Retina (tissue), 1 donor: ENCODE data around the gene ANKRD36B.
"Not testable (repeated sequence)": the region's sequence is repeated elsewhere in the genome, so short reads cannot be mapped to it uniquely, and the experiment has no call there.

Experiments
- DNase-seq: peaks from one replicate; pipeline ENCODE4 v3.0.0-alpha.2; 2016

Gene ANKRD36B

GRCh38 chr2:97589598-97590510 is at the start of gene ANKRD36B:
Gene ANKRD36B, minus strand, starts transcription at chr2:97589877. Its CDS starts 192 bp downstream, at chr2:97589685.
- DNase-seq, result peak; percentile 89

- not testable (repeated sequence) for DNase-seq
These were observed 36.4 kb upstream of the ANKRD36B start for GRCh38 chr2:97626049-97626430.

DNA sequence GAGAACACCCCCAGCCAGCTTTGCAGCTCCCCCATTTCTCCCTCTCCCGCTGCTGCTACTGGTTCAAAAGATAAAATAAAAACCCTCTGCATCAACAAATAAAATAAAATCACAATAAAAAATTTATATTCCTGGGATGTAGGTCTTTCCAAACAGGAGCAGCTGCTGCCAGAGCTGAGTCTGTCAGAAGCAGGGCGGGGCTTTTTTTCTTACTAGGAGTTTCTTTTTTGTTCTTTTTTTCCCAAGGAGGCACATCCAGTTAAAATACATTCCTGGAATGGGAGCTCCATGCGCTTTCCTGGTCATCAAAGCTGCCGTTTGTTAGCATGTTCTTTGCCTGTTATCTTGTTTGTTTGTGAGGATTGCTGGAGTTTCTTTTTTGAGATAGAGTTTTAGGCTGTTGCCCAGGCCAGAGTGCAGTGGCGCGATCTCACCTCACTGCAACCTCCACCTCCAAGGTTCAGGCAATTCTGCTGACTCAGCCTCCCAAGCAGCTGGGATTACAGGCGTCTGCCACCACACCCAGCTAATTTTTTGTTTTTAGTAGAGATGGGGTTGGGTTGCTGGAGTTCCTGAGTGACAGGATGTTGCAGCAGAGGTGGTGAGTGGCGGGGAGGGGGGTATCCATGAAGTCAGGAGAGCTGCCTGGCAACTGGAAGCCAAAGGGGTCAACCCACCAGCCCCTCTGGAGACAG is 35.8 kb upstream of the ANKRD36B start:
- DNase-seq, result not testable (repeated sequence)

GRCh38 chr2:97622976-97623375 is 33.3 kb upstream of the ANKRD36B start:
- DNase-seq, result not testable (repeated sequence)

- not testable (repeated sequence) for DNase-seq
These were observed 30.8 kb upstream of the ANKRD36B start for GRCh38 chr2:97620492-97620891.

GRCh38 chr2:97618939-97619827 is 29.5 kb upstream of the ANKRD36B start:
- not testable (repeated sequence) for DNase-seq

GRCh38 chr2:97617911-97618310 is 28.2 kb upstream of the ANKRD36B start:
- no peak for DNase-seq

GRCh38 chr2:97615746-97616145 is 26.1 kb upstream of the ANKRD36B start:
- not testable (repeated sequence) for DNase-seq

DNA sequence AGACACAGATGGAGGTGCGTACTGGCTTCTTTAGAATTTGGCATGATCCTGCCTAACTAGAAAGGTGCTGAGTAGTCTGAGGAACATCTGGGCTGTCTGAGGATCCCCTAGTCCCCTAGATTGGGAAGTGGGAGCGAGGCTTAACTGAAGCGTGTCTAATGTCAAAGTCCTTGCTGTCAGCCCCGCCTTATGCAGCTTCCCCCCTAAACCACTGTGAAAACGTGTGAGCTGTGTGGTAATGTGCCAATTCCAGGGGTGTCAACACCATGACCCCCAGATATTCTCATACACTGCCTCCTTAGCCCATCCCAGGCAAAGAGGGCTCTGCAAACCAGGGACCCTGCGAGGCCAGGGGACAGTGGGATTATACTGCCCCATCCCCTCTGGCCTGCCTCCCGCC is 22.2 kb upstream of the ANKRD36B start:
- DNase-seq, result not testable (repeated sequence)

- DNase-seq, result not testable (repeated sequence)
These were observed 19.1 kb upstream of the ANKRD36B start for GRCh38 chr2:97608745-97609144.

DNA sequence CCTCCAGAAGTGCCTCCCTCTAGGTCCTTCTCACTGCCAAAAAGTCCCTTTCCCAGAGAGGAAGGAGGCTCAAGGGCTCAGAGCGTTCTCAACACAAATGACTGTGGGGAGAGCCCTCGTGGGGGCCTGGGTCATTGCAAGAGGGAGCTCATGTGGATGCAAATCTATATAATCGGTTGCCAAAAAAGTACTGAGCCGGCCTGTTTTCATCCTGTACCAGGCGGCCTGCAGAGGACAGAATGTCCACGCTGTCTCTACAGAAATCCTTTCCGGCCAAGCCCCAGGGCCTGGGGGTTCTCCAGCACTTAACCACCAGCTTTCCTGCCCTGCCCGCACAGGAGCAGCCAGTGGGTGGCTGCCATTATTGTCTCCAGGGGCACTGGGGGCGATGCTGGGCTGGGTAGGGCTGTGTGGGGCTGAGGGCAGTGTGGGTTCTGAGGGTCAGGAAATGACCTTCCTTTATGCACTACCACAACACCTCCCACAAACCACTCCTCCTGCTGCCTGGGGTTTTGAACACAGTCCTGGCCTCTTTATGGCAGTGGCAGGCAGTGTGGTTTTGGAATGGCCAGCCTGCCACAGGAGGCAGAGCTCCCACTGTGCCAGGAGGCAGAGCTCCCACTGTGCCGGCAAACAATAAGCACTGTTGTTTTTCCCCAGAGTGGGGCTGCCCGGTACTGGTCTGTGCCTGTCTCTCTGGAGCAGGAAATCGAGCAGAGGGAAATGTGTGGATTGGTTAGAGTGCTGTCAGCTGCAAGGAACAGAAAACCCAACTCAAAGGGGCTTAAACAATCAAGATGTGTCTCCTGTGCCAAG is 16.1 kb upstream of the ANKRD36B start:
- DNase-seq, result not testable (repeated sequence)

DNA sequence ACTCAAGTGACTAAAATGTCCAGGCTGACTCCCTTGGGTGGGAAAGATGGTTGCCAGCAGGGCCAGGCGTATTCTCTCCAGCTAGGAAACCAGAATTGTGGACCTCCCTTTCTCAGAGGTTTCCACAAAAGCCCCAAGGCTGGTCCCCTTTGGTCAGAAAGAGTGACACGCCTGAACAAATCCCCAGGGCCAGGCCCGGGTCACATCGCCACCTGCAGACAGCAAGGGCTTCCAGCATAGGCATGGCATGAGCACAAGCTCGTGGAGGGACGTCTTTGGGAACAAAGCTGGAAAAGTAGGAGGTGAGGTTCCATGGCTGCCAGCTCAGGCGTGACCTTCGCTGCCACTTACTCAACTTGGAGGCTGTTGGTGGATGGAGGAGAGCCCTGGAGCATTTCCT is 15.4 kb upstream of the ANKRD36B start:
- not testable (repeated sequence) for DNase-seq

- DNase-seq, result not testable (repeated sequence)
These were observed 11.9 kb upstream of the ANKRD36B start for GRCh38 chr2:97601537-97601936.

DNA sequence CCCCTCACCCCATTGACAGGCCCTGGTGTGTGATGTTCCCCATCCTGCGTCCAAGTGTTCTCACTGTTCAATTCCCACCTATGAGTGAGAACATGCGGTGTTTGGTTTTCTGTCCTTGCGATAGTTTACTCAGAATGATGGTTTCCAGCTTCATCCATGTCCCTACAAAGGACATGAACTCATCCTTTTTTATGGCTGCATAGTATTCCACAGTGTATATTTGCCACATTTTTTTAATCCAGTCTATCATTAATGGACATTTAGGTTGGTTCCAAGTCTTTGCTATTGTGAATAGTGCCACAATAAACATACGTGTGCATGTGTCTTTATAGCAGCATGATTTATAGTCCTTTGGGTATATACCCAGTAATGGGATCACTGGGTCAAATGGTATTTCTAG is 6.5 kb upstream of the ANKRD36B start:
- DNase-seq, result not testable (repeated sequence)

DNA sequence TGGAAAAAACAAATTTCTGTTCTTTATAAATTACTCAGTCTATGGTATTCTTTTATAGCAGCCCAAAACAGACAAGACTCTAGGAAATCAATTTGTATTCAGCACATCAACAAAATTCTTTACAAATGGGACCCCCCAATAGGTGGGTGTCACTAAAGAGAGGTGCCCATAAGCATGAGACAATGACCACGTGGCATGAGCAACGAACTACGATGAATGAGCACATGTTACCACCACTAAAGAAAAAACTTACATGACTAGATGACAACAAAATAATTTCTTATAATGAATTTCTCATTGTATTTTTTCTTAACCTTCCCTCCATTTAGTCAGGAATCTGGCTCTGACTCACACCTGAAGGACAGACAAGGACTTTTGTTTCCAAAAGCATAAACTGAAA is 3.8 kb upstream of the ANKRD36B start:
- DNase-seq, result not testable (repeated sequence)

- DNase-seq, result peak; percentile 91
These were observed 1.1 kb upstream of the ANKRD36B start for GRCh38 chr2:97590515-97591394.

DNA sequence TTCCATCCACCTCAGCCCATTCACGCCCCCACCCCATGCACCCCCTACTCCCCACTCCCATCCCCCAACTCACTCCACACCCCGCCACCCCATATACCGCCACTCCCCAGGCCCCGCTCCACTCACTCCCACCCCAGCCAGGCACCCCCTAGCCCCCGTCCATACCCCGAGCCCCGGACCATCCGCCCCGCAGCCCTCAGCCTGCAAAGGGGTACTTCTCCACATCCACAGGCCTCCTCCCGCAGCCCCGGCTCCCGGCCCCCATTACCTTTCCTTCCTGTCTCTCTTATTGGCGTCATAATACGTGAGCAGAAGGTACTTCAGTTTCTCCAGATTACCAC is 450 bp downstream of the ANKRD36B start:
- not testable (repeated sequence) for DNase-seq

- not testable (repeated sequence) for DNase-seq
These were observed 24.0 kb downstream of the ANKRD36B start for GRCh38 chr2:97565674-97566073.

DNA sequence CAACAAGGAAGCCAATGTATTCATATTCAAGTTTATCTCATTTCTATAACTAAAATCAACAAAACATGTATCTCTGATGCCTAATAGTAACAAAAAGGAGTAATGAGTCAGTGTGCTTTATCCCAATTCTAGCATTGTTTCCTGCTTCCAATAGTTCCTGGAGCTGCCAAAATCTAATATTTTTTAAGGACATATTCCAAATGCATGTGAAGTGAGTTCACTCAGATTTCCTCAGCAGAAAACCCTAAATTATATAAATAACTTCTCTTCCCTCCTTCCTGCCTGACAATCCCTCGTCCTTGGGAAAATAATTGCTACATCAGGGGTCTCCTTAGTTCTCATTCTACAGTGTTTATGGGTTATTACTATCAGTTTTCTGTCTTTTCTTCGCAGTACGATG is 37.3 kb downstream of the ANKRD36B start:
- not testable (repeated sequence) for DNase-seq

- DNase-seq, result not testable (repeated sequence)
These were observed 39.2 kb downstream of the ANKRD36B start for GRCh38 chr2:97550498-97550897.

DNA sequence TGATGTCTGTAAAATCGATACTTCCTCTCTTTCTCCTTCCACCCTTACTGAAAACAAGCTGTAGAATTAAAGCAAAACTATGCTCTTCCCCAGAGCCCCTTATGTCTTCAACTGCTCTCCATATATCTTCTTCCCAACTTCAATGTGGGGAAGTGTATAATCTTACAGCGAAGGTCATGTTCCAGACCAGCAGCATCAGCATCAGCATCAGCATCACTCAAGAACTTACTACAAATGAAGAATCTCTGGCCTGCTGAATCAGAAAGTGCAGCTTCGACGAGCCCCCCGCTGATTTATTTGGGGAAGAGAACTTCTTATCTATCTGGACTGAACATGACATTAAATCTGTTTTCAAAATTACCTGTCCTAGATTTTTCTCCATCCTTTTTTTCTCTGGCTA is 40.6 kb downstream of the ANKRD36B start:
- DNase-seq, result not testable (repeated sequence)
